HG02938 (cell line): ENCODE measurements around the gene ABCC6.

Source experiments
- ATAC-seq: cut with Tn5 transposase; IDR thresholded peaks from one replicate; pipeline ENCODE4 v1.9.1; 2021; ENCODE audit warnings: mild to moderate bottlenecking, moderate library complexity; ENCODE audit not compliant: unreplicated experiment

Gene ABCC6

GRCh38 chr16:16143931-16144330 is 79.4 kb downstream of the ABCC6 start:
- ATAC-seq, result no peak

- no peak for ATAC-seq
Measured at GRCh38 chr16:16143038-16143763, 80.1 kb downstream of the ABCC6 start.

- no peak for ATAC-seq
Measured at GRCh38 chr16:16141784-16142396, 81.4 kb downstream of the ABCC6 start.

- ATAC-seq, result no peak
Measured at GRCh38 chr16:16141141-16141540, 82.2 kb downstream of the ABCC6 start.

- no peak for ATAC-seq
Measured at GRCh38 chr16:16140537-16140936, 82.8 kb downstream of the ABCC6 start.

GRCh38 chr16:16139806-16140205 is 83.5 kb downstream of the ABCC6 start:
- no peak for ATAC-seq

- ATAC-seq, result no peak
Measured at GRCh38 chr16:16139061-16139460, 84.2 kb downstream of the ABCC6 start.

- ATAC-seq, result no peak
Measured at GRCh38 chr16:16138034-16138635, 85.2 kb downstream of the ABCC6 start.

GRCh38 chr16:16137110-16137509 is 86.2 kb downstream of the ABCC6 start:
- no peak for ATAC-seq

GRCh38 chr16:16136588-16136987 is 86.7 kb downstream of the ABCC6 start:
- no peak for ATAC-seq

- no peak for ATAC-seq
Measured at GRCh38 chr16:16133943-16134604, 89.2 kb downstream of the ABCC6 start.

GRCh38 chr16:16131659-16132058 is 91.6 kb downstream of the ABCC6 start:
- ATAC-seq, result no peak

- ATAC-seq, result no peak
Measured at GRCh38 chr16:16131204-16131603, 92.1 kb downstream of the ABCC6 start.

- ATAC-seq, result no peak
Measured at GRCh38 chr16:16127469-16128116, 95.7 kb downstream of the ABCC6 start.

GRCh38 chr16:16126896-16127295 is 96.4 kb downstream of the ABCC6 start:
- ATAC-seq, result no peak

GRCh38 chr16:16124974-16125373 is 98.3 kb downstream of the ABCC6 start:
- no peak for ATAC-seq

- ATAC-seq, result no peak
Measured at GRCh38 chr16:16124438-16124837, 98.9 kb downstream of the ABCC6 start.

GRCh38 chr16:16122264-16122663 is 101.0 kb downstream of the ABCC6 start:
- no peak for ATAC-seq

GRCh38 chr16:16121185-16121727 is 102.0 kb downstream of the ABCC6 start:
- no peak for ATAC-seq

GRCh38 chr16:16120382-16121184 is 102.7 kb downstream of the ABCC6 start:
- no peak for ATAC-seq
